Limb (tissue), 2 donors: ENCODE data around the gene SLC35C1.
"Not testable (repeated sequence)": the region's sequence is repeated elsewhere in the genome, so short reads cannot be mapped to it uniquely, and the experiment has no call there.

ENCODE experiments used
- DNase-seq, 2 donors: peaks; one replicate each; pipeline ENCODE4 v3.0.0-alpha.2; 2016; ENCODE audit errors: extremely low spot score in 2 of 2

The SLC35C1 gene

DNA sequence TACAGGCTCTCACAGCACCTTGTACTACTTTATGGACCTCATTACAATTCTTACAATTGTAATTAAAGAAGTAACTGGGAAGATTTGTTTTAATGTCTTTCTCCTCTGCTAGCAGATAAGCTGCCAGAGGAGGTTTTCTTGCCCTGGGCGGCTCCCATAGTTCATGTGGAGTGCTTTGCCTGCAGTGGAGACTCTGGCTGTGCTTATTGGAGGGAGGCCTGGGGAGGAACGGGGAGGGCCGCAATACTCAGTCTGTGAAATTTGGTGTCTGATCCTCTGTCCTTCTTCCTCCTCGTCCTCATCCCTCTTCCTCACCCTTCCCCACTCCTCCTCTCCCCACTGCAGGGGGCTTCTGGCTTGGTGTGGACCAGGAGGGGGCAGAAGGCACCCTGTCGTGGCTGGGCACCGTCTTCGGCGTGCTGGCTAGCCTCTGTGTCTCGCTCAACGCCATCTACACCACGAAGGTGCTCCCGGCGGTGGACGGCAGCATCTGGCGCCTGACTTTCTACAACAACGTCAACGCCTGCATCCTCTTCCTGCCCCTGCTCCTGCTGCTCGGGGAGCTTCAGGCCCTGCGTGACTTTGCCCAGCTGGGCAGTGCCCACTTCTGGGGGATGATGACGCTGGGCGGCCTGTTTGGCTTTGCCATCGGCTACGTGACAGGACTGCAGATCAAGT lies 5.6 kb downstream of the SLC35C1 start:
- DNase-seq = no peak

GRCh38 chr11:45811109-45811435 lies 6.1 kb downstream of the SLC35C1 start:
- no peak for DNase-seq

GRCh38 chr11:45811571-45812290 lies 6.8 kb downstream of the SLC35C1 start:
- no peak for DNase-seq

DNA sequence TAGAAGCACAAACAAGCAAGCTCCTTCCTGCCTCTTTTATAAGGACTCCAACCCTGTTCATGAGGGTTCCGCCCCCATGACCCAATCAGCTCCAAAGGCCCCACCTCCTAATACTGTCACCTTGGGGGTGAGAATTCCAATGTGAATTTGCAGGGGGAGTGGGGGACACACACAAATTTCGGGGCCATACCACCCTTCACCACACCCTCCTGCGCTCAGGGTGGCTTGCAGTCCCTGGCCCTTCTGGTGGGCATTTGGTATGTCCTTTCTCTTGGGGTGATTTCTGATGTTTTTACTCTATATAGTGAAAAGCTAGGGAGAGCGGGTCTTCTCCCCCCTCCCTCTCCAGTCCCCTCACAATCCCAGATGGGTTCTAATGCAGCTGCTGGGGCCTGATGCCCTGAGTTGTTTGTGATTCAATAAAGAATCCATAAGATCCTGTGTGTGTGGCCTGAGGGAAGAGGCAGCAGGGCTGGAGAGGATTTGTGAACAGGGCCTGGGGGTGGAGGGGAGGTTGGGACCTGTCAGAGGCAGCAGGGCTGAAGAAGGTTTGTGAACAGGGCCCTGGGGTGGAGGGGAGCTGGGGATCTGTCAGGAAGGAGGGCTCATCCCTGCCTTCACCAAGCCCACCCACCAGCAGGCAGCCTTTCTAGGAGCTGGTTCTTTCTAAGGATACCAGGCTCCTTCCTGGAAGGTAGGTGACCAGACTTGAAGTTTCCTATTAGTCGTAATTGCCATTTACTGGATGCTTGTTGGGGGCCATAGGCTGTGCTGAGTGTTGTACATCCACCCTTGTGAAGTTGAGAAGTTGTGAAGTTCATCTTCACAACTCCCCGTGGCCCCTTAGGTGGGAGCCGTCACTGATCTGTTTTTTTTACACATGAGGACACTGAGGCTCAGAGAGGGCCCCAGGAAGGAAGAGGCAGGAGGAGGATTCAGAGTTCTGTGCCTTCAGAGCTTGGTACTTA lies 7.9 kb downstream of the SLC35C1 start:
- DNase-seq = no peak

DNA sequence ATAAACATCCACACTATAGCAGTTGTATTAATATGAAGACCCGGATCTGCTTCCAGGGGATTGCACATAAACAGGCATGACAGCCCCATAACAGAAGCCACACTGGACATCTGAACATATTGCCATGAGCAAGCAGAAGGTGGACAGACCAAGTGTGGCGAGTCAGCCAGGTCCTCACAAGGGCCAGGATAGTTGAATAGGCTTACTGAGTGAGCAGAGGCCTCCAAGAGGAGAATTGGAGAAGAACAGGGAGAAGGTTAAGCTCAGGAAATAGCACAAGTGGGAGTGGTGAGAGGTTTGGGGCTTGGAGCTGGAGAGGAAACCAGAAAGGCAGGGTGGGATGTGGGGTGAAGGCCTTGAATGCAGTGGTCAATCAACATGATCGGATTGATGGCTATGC lies 10.8 kb downstream of the SLC35C1 start:
- DNase-seq = no peak

- no peak for DNase-seq
These were observed 11.7 kb downstream of the SLC35C1 start for GRCh38 chr11:45816614-45817013.

DNA sequence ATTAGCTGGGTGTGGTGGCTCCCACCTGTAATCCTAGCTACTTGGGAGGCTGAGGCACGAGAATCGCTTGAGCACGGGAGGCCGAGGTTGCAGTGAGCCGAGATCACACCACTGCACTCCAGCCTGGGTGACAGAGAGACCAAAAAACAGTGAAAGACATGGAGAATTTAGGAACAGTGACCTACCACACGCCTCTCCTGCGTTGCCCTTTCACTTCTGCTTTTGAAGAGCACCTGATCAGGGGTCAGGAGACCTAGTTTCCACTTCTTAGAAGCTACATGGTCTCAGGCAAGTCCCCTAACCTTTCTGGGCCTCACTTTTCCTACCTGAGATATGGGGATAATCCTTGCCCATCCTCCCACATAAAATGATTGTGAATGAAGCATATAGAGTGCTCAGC lies 12.2 kb downstream of the SLC35C1 start:
- DNase-seq = no peak

GRCh38 chr11:45818961-45819605 lies 14.1 kb downstream of the SLC35C1 start:
- no peak for DNase-seq

- no peak for DNase-seq
These were observed 15.4 kb downstream of the SLC35C1 start for GRCh38 chr11:45820211-45820857.

DNA sequence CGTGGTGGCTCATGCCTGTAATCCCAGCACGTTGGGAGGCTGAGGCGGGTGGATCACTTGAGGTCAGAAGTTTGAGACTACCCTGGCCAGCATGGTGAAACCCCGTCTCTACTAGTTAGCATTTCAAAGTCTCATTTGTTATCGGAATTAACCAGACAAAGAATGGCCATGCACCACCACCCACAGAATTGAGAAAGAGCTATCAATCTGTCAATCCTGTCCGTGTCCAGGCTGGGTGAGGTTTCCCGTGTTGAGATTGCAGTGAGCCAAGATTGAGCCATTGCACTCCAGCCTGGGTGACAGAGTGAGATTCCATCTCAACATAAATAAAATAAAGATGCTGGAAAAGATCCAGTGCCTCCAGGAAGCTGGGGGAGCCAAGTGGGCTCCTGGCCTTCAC lies 21.5 kb downstream of the SLC35C1 start:
- DNase-seq = not testable (repeated sequence)

GRCh38 chr11:45827123-45827522 lies 22.2 kb downstream of the SLC35C1 start:
- no peak for DNase-seq

- DNase-seq = no peak
These were observed 24.0 kb downstream of the SLC35C1 start for GRCh38 chr11:45828996-45829395.

- DNase-seq = no peak
These were observed 25.6 kb downstream of the SLC35C1 start for GRCh38 chr11:45830596-45830995.

DNA sequence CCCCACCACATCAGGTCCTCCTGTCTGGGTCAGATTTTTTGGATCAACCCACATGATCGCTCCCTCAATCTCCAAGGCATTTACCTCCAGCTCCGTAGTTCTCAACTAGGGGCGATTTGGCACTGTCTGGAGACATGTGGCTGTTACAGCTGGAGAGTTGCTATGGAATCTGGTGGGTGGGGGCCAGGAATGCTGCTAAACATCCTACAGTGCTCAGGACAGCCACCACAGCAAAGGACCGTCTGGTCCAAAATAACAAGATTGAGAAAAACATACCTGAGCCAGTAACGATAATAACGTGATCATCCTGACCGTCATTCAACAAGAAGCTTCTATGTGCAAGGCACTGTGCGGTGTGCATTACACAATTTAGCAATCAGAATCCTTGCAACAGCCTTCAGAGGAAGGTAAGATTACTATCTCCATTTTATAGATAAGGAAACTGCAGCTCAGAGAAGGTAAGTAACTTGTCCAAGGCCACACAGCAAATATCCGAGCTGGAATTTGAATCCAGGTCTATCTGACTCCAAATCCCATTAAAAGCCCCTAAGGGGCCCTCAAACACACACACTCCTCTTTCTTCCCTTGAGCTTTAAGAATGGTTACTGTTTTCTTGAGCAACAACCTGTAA lies 28.0 kb downstream of the SLC35C1 start:
- no peak for DNase-seq

DNA sequence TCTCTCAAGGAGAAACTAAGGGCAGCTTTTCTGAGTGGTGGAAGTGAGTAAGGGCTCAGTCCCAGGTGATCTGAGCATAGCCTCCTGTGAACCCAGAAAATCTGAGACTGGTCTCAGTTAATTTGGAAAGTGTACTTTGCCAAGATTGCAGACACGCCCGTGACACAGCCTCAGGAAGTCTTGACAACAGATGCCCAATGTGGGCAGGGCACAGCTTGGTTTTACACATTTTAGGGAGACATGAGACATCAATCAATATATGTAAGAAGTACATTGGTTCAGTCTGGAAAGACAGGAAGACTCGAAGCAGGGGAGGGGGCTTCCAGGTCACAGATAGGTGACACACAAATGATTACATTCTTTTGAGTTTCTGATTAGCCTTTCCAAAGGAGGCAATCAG lies 28.8 kb downstream of the SLC35C1 start:
- no peak for DNase-seq

DNA sequence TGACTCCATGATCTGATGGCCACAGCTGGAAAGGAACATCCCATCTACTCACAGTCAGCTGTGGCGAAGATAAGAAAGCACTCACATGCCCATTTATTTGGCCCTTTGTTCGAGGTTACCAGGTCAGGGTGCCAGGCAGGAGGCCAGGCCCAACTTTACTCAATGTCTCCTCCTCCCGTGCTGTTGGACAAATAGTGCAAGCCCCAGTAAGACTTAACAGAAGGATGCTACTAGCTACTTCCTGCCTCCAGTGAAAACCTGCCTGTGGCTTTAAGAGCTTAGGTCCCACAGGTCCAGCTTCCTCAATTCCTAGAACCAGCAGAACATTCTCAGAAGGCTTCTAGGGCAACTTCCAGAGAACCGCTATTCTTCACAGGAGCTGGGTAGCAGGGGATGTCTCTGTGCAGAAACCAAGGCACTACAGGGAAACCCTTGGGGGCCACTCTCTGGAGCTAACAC lies 29.4 kb downstream of the SLC35C1 start:
- no peak for DNase-seq

DNA sequence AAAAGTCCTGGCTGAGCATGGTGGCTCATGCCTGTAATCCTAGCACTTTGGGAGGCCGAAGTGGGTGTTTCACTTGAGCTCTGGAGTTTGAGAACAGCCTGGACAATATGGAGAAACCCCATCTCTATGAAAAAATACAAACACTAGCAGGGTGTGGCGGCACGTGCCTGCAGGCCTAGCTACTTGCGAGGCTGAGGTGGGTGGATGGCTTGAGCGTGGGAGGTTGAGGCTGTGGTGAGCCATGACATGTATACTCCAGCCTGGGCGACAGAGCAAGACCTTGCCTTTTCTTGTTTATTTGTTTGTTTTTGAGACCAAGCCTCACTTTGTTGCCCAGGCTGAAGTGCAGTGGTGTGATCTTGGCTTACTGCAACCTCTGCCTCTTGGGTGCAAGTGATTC lies 34.3 kb downstream of the SLC35C1 start:
- DNase-seq = no peak

DNA sequence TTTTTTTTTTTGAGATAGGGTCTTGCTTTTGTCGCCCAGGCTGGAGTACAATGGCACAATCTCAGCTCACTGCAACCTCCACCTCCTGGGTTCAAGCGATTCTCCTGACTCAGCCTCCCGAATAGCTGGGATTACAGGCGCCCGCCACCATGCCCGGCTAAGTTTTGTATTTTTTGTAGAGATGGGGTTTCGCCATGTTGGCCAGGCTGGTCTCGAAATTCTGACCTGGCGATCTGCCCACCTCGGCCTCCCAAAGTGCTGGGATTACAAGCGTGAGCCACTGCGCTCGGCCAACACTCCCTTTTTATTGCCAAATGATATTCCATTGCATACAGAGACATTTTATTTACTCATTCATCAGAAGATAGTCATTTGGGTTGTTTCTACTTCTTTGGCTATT lies 35.3 kb downstream of the SLC35C1 start:
- not testable (repeated sequence) for DNase-seq

- peak; percentile 89 to 91 for DNase-seq
These were observed 38.4 kb downstream of the SLC35C1 start for GRCh38 chr11:45843158-45843924.
